HCT116 (cell line): ENCODE results near the gene CARD14. TPM values are rescaled to one million over a fixed set of nuclear protein-coding genes. Genes with fewer than 3 reads are reported as not detected.

ENCODE experiments used
- ATAC-seq: fragments of 200-7000 bp; cut with Tn5 transposase; 2 replicates; pipeline ENCODE4 v1.9.1; 2020; ENCODE audit warnings: mild to moderate bottlenecking, moderate library complexity
- BruUV-seq: library from RNA; stranded (reverse); fragments of 400-500 nt; replicated peaks from 2 replicates; lab custom pipeline; 2021; lab: Mats Ljungman, UMichigan
- CTCF ChIA-PET: fragments of 300-600 bp; sonication (Branson Sonifier 250); formaldehyde crosslinking; loops from one replicate; lab custom pipeline; 2021; ENCODE audit warnings: antibody characterized with exemption; lab: Charles Lee
- POLR2A ChIA-PET: fragments of 300-600, 350-600 bp; sonication (Branson Sonifier 250); formaldehyde crosslinking; loops from one replicate; lab custom pipeline; 2021; ENCODE audit warnings: antibody characterized with exemption; lab: Charles Lee
- RAD21 ChIA-PET, 2 experiments: fragments of 300-600 bp; sonication (Branson Sonifier 250); formaldehyde crosslinking; loops; one replicate each; lab custom pipeline; 2023; ENCODE audit warnings: low total read pairs in 2 of 2; ENCODE audit not compliant: uncharacterized antibody in 2 of 2, unreplicated experiment in 2 of 2, low non-redundant PET in 1 of 2; lab: Charles Lee
- DNase-seq: peaks from one replicate; pipeline ENCODE4 v3.0.0-alpha.2; 2010; ENCODE audit warnings: low read depth, low spot score
- H2AFZ ChIP-seq: fragments of 200-600 bp; shearing (Covaris generic), sonication (generic); 2 replicates; pipeline ENCODE4 v1.6.1; 2017; ENCODE audit warnings: low read depth, mixed run types, mixed read lengths, antibody characterized with exemption, low read length; ENCODE audit not compliant: poor library complexity, severe bottlenecking
- H3K27ac ChIP-seq: 2 replicates; pipeline ENCODE4 v1.5.1; 2012; ENCODE audit warnings: low read depth, low read length
- H3K27me3 ChIP-seq: fragments of 200-600 bp; sonication (generic); 2 replicates; pipeline ENCODE4 v1.6.1; 2016; ENCODE audit warnings: mixed run types, low read length, mixed read lengths; ENCODE audit not compliant: insufficient read depth
- H3K36me3 ChIP-seq, 2 experiments: fragments of 200-500 bp in 1 of 2; fragments of 200-600 bp in 1 of 2; sonication (Bioruptor generic) in 1 of 2; sonication (generic) in 1 of 2; 2 replicates each; pipeline versions ENCODE4 v1.5.1 to v1.6.1; 2014 to 2016; ENCODE audit warnings: low read length in 2 of 2, inconsistent platforms in 1 of 2, mixed read lengths in 1 of 2, mixed run types in 1 of 2; ENCODE audit not compliant: insufficient read depth in 2 of 2, control insufficient read depth in 1 of 2
- H3K4me1 ChIP-seq, 2 experiments: fragments of 200-600 bp in 1 of 2; sonication (generic) in 1 of 2; 2 replicates each; pipeline versions ENCODE4 v1.5.1 to v1.6.1; 2012 to 2017; ENCODE audit warnings: low read length in 2 of 2, inconsistent platforms in 1 of 2, mild to moderate bottlenecking in 1 of 2, mixed read lengths in 1 of 2, mixed run types in 1 of 2, moderate library complexity in 1 of 2; ENCODE audit not compliant: insufficient read depth in 2 of 2, control insufficient read depth in 1 of 2
- H3K4me2 ChIP-seq: fragments of 200-600 bp; sonication (generic); 2 replicates; pipeline ENCODE4 v1.6.1; 2017; ENCODE audit warnings: mixed run types, low read length, mixed read lengths
- H3K4me3 ChIP-seq, 2 experiments: fragments of 200-600 bp in 1 of 2; sonication (generic) in 1 of 2; replicated peaks in 1 of 2; 2 replicates each; pipeline ENCODE4 v1.5.1; 2011 to 2016; ENCODE audit warnings: low read length in 2 of 2, control low read depth in 1 of 2, low read depth in 1 of 2, mild to moderate bottlenecking in 1 of 2, mixed read lengths in 1 of 2, mixed run types in 1 of 2
- H3K79me2 ChIP-seq: fragments of 200-600 bp; sonication (generic); 2 replicates; pipeline ENCODE4 v1.6.1; 2017; ENCODE audit warnings: mild to moderate bottlenecking, mixed run types, low read length, moderate library complexity, mixed read lengths; ENCODE audit not compliant: insufficient read depth
- H3K9ac ChIP-seq: fragments of 200-600 bp; sonication (generic); 2 replicates; pipeline ENCODE4 v1.6.1; 2016; ENCODE audit warnings: low read length, mixed read lengths
- H3K9me2 ChIP-seq: fragments of 200-600 bp; sonication (generic), shearing (Covaris generic); 2 replicates; pipeline ENCODE4 v1.6.1; 2017; ENCODE audit warnings: mixed run types, mild to moderate bottlenecking, moderate library complexity; ENCODE audit not compliant: insufficient read depth
- H3K9me3 ChIP-seq, 2 experiments: fragments of 200-500 bp in 1 of 2; fragments of 200-600 bp in 1 of 2; sonication (Bioruptor generic) in 1 of 2; sonication (generic) in 1 of 2; 2 replicates each; pipeline ENCODE4 v1.6.1; 2014 to 2017; ENCODE audit warnings: low read length in 2 of 2, mixed read lengths in 2 of 2, inconsistent platforms in 1 of 2, low read depth in 1 of 2, mild to moderate bottlenecking in 1 of 2, mixed run types in 1 of 2, moderate library complexity in 1 of 2; ENCODE audit not compliant: control insufficient read depth in 1 of 2, insufficient read depth in 1 of 2
- H4K20me1 ChIP-seq: fragments of 200-600 bp; sonication (generic), shearing (Covaris generic); 2 replicates; pipeline ENCODE4 v1.6.1; 2017; ENCODE audit warnings: mixed run types, mild to moderate bottlenecking, moderate library complexity; ENCODE audit not compliant: insufficient read depth
- EGR1 ChIP-seq: IDR thresholded peaks from 2 replicates; pipeline ENCODE4 v1.6.1; 2012; ENCODE audit warnings: low read depth
- EZH2 ChIP-seq: fragments of 200-600 bp; sonication (generic); IDR thresholded peaks from 2 replicates; pipeline ENCODE4 v1.6.1; 2017; ENCODE audit warnings: antibody characterized with exemption, mixed run types
- RAD21 ChIP-seq: IDR thresholded peaks from 2 replicates; pipeline ENCODE4 v1.6.1; 2012; ENCODE audit warnings: low read depth, mild to moderate bottlenecking
- SP1 ChIP-seq: IDR thresholded peaks from 2 replicates; pipeline ENCODE4 v1.6.1; 2012; ENCODE audit warnings: low read depth
- TCF7L2 ChIP-seq: IDR thresholded peaks from 2 replicates; pipeline ENCODE4 v1.7.0; 2011; ENCODE audit warnings: borderline replicate concordance, inconsistent platforms; ENCODE audit not compliant: insufficient read depth, insufficient read length; ENCODE audit errors: extremely low read depth
- ZFX ChIP-seq: fragments of 450-650 bp; IDR thresholded peaks from 2 replicates; pipeline ENCODE4 v1.6.1; 2017
- ZNF274 ChIP-seq: fragments of 200-500 bp; sonication (Bioruptor generic); IDR thresholded peaks from 2 replicates; pipeline ENCODE4 v1.6.1; 2014; ENCODE audit warnings: mild to moderate bottlenecking, low read depth, low read length, inconsistent platforms
- intact Hi-C: fragments of 100-400 bp; cut with micrococcal nuclease; formaldehyde crosslinking; loops from 2 replicates; pipeline ENCODE4 v1.10.0; 2022
- total RNA-seq: library from RNA; stranded (reverse); gene quantifications from one replicate; pipeline ENCODE4 v1.2.1, GENCODE V29; 2021; ENCODE audit not compliant: unreplicated experiment
- TF ChIP-seq, protein P1 (sequence below): IDR thresholded peaks from 2 replicates; pipeline ENCODE4 v1.6.1; 2012
- TF ChIP-seq, protein P2 (sequence below): IDR thresholded peaks from 2 replicates; pipeline ENCODE4 v1.6.1; 2011; ENCODE audit warnings: mild to moderate bottlenecking, low read length, moderate library complexity; ENCODE audit not compliant: insufficient replicate concordance; ENCODE audit errors: extremely low read depth
- TF ChIP-seq, protein P3 (sequence below), 3 experiments: fragments of 200-600 bp in 1 of 3; sonication (generic) in 1 of 3; IDR thresholded peaks in 2 of 3; conservative IDR thresholded peaks in 1 of 3; 2 replicates each; pipeline ENCODE4 v1.5.1; 2012 to 2017; ENCODE audit warnings: low read depth in 2 of 3, low read length in 2 of 3, antibody characterized with exemption in 1 of 3, borderline replicate concordance in 1 of 3, control low read depth in 1 of 3, mild to moderate bottlenecking in 1 of 3, mixed read lengths in 1 of 3, mixed run types in 1 of 3, moderate library complexity in 1 of 3; ENCODE audit not compliant: insufficient read depth in 1 of 3

CARD14 gene
- total RNA-seq, 1 experiment from 2014 or later = 0.25 TPM

DNA sequence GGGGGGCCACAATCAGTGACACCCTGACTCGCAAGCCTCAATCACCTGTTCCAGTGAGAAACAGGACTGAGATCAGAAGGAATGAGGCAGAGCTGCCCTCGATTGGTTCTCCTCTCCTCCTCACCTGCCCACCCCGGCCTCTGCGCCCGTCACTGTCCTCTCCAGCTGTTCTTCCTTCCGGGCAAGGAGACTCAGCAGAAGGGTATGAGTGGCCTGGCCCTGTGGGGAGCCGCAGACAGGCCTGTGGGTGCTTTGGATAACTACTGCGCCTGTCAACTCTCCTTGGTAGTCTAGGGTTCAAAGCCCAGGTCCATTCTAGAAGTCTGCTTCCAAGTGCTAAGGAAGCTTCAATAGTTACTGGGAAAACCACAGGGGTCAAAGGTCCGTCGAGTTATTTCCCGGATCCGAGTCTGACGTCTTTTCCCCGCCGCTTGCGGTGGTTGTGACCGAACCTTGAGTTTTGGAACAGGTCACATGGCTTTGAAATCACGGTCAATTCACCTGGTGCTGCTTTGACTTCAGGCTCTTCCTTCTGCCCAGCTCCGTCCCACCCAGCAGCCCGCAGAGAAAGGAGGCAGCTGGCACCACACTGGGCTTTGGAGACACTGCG, 8.3 kb downstream of the CARD14 start:
- intact Hi-C loops = no loop called here
- no peak for ATAC-seq
- ChIA-PET CTCF (no interaction called here), RAD21 (no interaction called here)
- Histone ChIP-seq H2AFZ (no peak overlapping the region), H3K4me2 (no peak overlapping the region), H3K27ac (no peak overlapping the region), H3K36me3 (no peaks in the 10 kb centered on the region), H3K9ac (no peak overlapping the region), H3K9me2 (no peaks in the 10 kb centered on the region), H3K9me3 (no peaks in the 10 kb centered on the region)
- TF ChIP-seq, protein P1, sequence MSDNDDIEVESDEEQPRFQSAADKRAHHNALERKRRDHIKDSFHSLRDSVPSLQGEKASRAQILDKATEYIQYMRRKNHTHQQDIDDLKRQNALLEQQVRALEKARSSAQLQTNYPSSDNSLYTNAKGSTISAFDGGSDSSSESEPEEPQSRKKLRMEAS = no peak
- no peak for TF ChIP-seq EZH2
- TF ChIP-seq, all 23 proteins: peak for 0
- BruUV-seq = no TSS peak
- POLR2A ChIA-PET = no interaction called here
- Histone ChIP-seq H4K20me1 (no peaks in the 10 kb centered on the region), H3K4me3 (no peak overlapping the region), H3K79me2 (no peaks in the 10 kb centered on the region), H3K4me1 (peaks cover 6 to 9% of the 10 kb centered on the region in 2 experiments), H3K27me3 (no peaks in the 10 kb centered on the region)
- DNase-seq = no peak

DNA sequence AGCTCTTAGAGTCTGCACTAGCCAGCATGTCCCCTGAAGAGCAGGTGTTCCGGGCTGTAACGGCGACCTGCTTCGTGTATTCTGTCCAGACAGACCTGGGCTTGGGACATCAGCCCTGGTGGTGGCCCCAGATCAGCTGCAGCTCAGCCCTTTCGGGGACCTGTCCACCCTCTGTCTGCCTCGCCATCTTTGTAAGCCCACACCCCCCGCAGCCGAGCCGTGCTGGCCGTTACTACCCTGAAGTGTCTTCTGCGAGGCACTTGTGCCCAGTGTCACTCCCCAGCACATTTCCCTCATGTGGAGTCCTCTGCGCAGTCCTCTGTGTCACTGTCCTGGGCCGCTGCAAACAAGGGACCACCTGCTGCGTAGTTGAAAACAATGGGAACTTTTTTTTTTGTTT, 10.4 kb downstream of the CARD14 start:
- DNase-seq = no peak
- Histone ChIP-seq H3K9ac (no peak overlapping the region), H3K4me3 (no peak overlapping the region), H3K27me3 (no peaks in the 10 kb centered on the region), H3K4me2 (no peak overlapping the region), H3K4me1 (peaks cover 5 to 6% of the 10 kb centered on the region in 2 experiments), H3K9me3 (no peaks in the 10 kb centered on the region), H3K36me3 (no peaks in the 10 kb centered on the region), H4K20me1 (no peaks in the 10 kb centered on the region), H3K27ac (no peak overlapping the region), H2AFZ (no peak overlapping the region), H3K79me2 (no peaks in the 10 kb centered on the region), H3K9me2 (no peaks in the 10 kb centered on the region)
- TF ChIP-seq, protein P2, sequence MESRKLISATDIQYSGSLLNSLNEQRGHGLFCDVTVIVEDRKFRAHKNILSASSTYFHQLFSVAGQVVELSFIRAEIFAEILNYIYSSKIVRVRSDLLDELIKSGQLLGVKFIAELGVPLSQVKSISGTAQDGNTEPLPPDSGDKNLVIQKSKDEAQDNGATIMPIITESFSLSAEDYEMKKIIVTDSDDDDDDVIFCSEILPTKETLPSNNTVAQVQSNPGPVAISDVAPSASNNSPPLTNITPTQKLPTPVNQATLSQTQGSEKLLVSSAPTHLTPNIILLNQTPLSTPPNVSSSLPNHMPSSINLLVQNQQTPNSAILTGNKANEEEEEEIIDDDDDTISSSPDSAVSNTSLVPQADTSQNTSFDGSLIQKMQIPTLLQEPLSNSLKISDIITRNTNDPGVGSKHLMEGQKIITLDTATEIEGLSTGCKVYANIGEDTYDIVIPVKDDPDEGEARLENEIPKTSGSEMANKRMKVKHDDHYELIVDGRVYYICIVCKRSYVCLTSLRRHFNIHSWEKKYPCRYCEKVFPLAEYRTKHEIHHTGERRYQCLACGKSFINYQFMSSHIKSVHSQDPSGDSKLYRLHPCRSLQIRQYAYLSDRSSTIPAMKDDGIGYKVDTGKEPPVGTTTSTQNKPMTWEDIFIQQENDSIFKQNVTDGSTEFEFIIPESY = no peak
- TF ChIP-seq EGR1 (no peak), ZNF274 (no peak), TCF7L2 (no peak), RAD21 (no peak), ZFX (no peak), SP1 (no peak)
- TF ChIP-seq, protein P3, sequence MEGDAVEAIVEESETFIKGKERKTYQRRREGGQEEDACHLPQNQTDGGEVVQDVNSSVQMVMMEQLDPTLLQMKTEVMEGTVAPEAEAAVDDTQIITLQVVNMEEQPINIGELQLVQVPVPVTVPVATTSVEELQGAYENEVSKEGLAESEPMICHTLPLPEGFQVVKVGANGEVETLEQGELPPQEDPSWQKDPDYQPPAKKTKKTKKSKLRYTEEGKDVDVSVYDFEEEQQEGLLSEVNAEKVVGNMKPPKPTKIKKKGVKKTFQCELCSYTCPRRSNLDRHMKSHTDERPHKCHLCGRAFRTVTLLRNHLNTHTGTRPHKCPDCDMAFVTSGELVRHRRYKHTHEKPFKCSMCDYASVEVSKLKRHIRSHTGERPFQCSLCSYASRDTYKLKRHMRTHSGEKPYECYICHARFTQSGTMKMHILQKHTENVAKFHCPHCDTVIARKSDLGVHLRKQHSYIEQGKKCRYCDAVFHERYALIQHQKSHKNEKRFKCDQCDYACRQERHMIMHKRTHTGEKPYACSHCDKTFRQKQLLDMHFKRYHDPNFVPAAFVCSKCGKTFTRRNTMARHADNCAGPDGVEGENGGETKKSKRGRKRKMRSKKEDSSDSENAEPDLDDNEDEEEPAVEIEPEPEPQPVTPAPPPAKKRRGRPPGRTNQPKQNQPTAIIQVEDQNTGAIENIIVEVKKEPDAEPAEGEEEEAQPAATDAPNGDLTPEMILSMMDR (IDR thresholded peaks at IDR 0.05 in 2 of 3, conservative IDR thresholded peaks at IDR 0.05 in 1 of 3; ENCODE audit: borderline replicate concordance in 1 of 3, insufficient read depth in 1 of 3, low read depth in 2 of 3, low read length in 2 of 3) = no peak
- BruUV-seq = no TSS peak
- ChIA-PET CTCF (no interaction called here), RAD21 (no interaction called here), POLR2A (no interaction called here)
- no peak for ATAC-seq
- intact Hi-C loops = no loop called here
